DND-41 (cell line): Measurements from ENCODE around the gene FLNB.

Experiments used
- EZH2 ChIP-seq: IDR thresholded peaks from 3 replicates; pipeline ENCODE4 v1.6.1; 2012; ENCODE audit warnings: borderline replicate concordance, low read depth, mild to moderate bottlenecking, moderate library complexity, low read length, inconsistent platforms; ENCODE audit not compliant: severe bottlenecking
- TF ChIP-seq, protein P1 (sequence below): IDR thresholded peaks from 2 replicates; pipeline ENCODE4 v1.5.1; 2012; ENCODE audit warnings: borderline replicate concordance, low read length, moderate library complexity, mild to moderate bottlenecking; ENCODE audit not compliant: poor library complexity, severe bottlenecking; ENCODE audit errors: extremely low read depth

DNA sequence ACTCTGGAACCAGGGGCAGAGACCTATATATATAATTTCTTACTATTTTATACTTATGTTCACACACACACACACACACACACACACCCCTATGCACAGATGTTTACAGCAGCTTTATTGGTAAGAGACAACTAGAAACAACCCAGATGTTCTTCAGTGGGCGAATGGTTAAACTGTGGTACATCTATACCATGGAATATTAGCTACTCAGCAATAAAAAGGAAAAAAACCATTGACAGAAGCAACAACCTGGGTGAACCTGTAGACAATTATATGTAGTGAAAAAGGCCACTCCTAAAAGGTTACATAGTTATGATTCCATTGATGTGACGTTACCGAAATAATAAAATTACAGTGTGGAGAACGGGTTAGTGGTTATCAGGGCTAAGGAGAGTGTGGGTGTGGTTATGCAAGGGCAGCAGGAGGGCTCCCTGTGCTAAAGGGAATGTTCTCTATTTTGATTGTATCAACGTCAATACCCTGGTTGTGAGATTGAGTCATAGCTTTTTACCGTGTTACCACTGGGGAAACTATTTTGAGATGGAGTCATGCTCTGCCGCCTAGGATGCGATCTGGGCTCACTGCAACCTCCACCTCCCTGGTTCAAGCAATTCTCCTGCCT is 85.5 kb downstream of the FLNB start:
- TF ChIP-seq, protein P1, sequence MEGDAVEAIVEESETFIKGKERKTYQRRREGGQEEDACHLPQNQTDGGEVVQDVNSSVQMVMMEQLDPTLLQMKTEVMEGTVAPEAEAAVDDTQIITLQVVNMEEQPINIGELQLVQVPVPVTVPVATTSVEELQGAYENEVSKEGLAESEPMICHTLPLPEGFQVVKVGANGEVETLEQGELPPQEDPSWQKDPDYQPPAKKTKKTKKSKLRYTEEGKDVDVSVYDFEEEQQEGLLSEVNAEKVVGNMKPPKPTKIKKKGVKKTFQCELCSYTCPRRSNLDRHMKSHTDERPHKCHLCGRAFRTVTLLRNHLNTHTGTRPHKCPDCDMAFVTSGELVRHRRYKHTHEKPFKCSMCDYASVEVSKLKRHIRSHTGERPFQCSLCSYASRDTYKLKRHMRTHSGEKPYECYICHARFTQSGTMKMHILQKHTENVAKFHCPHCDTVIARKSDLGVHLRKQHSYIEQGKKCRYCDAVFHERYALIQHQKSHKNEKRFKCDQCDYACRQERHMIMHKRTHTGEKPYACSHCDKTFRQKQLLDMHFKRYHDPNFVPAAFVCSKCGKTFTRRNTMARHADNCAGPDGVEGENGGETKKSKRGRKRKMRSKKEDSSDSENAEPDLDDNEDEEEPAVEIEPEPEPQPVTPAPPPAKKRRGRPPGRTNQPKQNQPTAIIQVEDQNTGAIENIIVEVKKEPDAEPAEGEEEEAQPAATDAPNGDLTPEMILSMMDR: no peak
- TF ChIP-seq EZH2: no peak
